Activated T-cell treated with anti-CD3 and anti-CD28 coated beads for 1 hour (primary cell): ENCODE data around the gene ATP9B.

Experiments used
- DNase-seq: peaks from one replicate; pipeline ENCODE4 v3.0.0-alpha.2; 2020; ENCODE audit warnings: low read depth

The ATP9B gene

DNA sequence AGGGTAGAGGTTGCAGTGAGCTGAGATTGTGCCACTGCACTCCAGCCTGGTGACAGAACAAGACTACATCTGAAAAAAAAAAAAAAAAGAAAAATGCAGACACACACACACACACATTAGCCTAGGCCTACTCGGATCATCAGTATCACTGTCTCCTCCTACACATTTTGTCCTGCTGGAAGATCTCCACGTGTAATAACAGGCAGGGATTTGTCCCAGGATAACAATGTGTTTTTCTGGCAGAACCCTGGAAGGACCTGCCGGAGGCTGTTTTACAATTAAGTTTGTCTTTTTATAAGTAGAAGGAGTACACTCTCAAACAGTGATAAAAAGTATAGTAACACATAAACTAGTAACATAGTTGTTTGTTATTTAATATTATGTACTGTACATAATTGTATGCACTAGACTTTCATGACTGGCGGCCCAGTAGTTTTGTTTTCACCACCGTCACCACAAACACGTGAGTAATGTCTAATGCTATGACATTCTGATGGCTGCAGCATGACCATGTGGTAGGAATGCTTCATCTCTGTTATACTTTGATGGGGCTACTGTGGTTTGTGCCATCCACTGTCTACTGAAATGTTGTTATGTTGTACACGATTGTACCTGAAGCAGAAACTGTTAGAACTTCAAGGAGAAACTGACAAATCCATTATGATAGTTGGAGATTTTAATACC lies 130.6 kb downstream of the ATP9B start:
- DNase-seq, result no peak

DNA sequence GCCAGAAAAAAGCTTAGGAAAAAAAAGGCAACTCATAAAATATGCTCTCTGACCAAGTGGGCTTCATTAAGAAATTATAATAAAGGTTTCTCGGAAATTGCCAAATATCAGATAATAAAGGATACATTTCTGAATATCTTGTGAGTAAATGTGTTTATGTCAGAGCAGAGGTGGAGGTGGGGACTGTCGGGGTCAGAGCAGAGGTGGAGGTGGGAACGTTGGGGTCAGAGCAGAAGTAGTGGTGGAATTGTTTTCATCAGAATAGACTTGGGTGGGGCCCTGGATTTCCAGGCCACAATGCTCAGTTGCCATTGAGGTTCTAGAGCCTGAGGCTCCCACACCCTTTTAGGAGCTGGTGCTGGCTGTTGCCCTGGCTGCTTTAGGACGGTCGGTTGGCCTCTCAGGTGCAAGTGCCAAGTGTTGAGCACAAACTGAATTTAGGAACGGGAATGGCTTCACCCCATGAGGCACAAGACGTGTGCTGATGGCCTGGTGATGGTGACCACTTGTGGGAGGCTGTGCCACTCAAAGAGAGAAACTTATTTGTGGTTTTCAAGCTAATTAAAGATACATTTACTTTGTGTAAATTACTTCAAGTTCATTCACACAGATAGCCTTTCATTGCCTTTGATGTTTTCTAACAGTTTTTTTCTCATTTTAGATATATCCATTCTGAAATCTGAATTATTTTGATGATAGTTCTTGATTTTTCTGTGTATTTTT lies 131.5 kb downstream of the ATP9B start:
- DNase-seq, result no peak

DNA sequence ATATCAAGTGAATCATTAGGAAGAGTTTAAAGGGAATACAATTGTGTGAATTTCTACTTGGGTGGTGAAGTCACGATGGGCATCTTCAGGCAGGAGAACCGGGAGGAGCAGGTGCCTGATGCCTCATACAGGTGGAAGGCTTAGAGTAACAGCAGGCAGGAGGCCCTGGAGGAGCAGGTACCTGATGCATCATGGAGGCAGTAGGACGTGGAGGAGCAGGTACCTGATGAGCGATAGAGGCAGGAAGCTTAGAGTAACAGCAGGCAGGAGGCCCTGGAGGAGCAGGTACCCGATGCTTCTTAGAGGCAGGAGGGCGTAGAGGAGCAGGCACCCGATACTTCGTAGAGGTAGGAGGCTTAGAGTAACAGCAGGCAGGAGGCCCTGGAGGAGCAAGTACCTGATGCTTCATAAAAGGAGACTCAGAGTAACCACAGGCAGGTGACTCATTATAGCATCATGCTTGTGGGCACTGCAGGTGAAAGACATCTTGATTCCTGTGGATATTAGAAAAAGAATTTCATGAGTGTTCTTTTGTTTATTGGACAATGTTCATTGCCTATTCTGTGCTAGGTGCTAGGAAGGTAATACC lies 133.9 kb downstream of the ATP9B start:
- DNase-seq, result no peak

DNA sequence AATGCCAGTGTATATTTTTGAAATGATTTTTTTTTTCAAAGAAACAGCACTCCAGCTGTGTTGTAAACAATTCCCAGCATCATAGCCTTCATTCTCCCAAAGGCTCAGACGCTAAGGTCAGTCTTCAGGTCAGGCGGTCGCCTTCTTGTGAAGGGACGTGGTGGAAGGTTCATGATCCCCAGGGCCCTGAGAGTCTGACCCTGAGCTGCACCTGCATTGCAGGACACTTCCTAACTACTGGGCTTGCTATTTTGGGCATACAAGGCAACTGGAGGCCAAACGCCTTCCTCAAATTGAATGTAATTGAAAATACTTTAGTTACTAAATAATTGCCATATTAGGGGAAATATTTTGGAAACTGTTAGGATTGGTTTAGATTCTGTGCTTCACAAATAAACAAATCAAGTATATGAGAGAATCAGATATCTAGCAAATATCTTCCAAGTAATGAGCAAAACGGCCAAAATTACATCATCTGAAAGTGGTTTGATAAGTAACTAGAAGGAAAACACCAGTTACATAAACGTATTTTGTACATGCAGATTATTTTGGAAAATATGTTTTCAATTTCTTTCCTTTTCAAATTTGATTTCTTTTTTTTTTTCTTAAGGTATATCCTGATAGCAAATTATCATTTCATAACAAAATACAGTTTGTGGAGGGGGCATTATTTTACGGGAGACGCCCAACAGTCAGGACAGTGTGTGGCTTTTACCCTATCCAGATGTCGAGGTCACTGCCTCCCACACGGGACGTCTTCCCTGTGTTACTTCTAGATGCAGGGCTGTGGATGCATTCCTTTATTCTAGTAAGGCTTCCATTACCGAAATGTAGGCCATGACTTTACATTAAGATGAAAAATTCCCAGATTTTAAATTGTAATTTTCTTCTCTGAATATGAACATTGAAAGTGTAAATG lies 136.0 kb downstream of the ATP9B start:
- DNase-seq, result no peak

DNA sequence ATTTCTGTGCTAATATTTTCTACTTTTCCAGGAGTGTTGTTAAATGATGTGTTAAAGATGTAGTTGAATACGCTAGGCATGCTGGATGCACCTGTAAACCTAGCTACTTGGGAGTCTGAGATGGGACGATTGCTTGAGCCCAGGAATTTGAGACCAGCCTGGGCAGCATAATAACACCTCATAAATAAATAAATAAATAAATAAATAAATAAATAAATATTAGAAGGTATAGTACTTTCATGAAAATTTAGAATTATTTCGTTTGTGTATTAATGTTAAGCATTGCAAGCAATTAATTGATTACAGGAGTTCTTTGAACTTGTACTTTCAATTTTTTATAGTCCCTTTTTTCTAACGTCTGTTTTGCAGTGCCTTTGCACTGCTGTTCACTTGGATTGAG lies 137.2 kb downstream of the ATP9B start:
- no peak for DNase-seq

DNA sequence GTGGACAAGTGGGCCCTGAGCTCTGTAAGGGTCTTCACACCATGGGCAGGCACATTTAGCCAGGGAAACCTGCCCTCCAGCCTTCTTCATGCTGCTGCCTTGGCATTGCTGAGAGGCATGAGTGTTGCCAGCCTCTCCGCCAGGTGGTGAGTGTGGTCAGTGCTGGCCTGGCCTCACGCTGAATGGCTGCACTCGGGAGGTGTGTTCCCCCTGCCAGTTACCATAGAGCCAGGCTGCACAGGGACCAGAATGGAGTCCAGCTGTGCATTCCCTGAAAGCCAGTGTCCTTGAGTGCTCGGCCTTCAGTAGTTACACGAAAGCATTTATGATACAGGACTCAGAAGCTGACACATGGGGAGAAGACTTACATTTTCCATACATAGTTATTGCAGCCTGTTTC lies 139.7 kb downstream of the ATP9B start:
- no peak for DNase-seq

DNA sequence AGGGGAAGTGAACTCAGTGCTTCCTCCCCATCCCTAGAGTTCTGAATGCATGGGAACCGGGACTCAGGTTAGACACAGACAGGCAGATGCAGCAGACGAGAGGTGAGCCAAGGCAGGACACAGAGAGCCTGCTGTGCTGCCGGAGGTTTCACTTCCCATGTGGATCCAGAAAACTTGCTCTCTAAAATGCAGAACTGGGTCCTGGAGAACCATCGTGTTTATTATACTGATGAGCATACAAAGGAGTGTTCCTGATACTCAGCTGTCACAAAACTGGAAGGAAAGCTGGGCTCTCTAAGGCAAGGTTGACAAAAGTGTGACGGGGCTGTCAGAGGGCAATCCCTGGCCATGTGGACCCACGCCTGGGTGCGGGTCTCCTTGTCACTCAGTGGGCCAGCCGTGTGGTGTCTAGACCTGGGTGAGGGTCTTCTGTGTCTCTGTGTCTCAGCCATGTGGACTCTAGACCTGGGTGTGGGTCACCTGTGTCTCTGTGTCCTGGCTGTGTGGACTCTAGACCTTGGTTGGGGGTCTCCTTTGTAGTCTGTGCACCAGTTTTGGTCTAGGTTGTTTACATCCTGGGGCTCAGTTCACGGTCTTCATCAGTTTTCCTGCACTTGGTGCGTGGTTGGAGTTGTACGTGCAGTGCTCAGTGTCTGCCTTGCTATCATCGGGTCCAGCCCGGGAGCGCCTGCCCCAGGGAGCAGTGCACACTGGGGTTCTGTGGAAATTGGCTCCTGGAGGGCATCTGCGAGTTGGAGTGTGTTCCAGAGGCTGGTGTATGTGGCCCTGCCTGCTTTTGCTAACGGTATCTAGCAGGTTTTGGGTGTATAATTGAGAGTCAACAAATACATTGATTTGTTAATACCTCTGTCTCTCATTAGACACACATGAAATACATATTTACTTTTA lies 141.1 kb downstream of the ATP9B start:
- DNase-seq, result no peak

DNA sequence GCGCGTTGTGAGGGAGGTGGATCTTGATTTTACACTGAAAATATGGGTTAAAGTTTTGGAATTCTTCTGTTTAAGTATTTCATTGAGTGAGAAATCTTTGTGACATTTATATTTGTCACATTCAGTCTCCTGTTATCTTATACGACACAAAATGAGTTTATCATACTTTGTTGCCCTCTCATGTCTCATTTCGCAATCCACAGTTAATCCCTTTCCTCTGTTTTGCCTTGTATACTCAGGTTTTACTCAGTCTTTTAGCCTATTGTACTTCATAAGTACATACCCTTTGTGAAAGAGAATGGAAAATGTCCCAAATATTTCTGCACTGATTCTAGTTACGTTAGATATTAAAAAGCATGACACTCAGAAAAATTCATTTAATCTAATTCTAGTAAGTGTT lies 142.7 kb downstream of the ATP9B start:
- DNase-seq, result no peak

DNA sequence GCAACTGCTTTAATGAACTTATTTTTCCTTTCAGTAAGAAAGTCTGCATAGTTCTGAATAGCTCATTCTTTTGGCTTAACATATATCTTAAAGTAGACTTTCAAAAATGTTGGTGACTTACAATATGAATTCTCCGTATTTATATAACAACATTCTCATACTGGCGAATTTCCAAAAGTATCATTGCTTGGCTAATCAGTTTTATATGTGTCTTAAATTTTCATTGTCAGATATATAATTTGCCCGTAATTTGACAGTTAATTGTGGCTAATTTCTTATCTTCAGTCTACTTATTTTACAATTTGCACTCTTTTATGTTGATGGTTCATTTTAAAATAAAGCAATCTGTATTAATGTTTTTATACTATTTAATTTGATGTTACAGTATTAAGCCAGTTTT lies 144.9 kb downstream of the ATP9B start:
- no peak for DNase-seq

DNA sequence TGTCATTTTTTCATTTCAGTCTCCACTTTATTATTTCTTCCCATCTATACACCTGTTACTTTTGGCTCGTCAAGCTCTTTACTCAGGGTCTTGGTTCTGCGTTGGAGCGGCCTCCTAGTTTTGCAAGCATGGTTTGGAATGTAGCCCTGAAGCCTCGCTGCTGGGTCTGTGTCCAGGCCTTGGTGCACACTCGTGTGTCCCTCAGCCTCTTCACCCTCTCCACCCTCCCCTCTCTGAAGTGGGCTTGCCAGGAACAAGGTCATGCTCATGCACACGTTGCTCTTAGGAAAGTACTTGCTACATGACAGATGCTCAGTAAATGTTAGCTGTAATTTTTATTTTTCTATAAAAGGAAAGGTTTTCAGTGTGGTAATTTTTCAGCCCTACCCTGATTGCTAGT lies 147.0 kb downstream of the ATP9B start:
- no peak for DNase-seq

DNA sequence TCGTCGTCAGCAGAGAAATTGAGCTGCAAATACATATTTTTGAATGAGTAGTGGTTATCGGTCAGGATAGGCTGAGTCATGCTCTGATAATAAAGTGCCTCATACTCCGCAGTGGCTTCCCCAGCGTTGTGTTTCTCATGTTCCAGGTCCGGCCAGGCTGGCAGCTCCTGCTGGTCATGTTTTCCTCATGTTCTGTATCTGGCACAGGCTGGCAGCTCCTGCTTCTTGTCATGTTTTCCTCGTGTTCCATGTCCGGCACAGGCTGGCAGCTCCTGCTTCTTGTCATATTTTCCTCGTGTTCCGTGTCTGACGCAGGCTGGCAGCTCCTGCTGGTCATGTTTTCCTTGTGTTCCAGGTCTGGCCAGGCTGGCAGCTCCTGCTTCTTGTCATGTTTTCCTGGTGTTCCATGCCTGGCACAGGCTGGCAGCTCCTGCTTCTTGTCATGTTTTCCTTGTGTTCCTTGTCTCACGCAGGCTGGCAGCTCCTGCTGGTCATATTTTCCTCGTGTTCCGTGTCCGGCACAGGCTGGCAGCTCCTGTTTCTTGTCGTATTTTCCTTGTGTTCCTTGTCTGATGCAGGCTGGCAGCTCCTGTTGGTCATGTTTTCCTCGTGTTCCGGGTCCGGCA lies 148.9 kb downstream of the ATP9B start:
- no peak for DNase-seq

DNA sequence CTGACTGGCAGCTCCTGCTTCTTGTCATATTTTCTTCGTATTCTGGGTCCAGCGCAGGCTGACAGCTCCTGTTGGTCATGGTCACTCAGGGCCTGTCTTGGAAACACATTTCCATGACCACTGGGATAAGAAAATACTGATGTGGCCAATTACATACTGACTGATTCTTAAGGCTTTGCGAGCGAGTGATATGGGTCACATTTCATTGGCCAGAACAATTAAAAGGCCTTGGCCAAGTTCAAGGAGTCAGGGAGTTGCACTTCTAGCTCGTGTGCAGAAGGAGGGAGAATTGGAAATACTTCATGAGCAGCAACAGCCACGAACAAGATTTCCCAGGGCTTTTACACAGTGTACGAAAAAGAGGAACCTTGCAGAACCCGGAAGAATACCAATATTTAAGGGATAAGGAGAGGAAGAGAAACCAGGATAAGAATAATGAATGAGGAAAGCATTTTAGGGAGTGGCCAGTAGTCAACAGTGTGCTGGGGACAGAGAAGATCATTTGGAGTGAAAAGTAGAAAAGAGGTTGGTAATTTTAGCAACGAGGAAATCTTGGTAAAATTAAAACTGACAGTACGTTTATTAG lies 149.5 kb downstream of the ATP9B start:
- no peak for DNase-seq

DNA sequence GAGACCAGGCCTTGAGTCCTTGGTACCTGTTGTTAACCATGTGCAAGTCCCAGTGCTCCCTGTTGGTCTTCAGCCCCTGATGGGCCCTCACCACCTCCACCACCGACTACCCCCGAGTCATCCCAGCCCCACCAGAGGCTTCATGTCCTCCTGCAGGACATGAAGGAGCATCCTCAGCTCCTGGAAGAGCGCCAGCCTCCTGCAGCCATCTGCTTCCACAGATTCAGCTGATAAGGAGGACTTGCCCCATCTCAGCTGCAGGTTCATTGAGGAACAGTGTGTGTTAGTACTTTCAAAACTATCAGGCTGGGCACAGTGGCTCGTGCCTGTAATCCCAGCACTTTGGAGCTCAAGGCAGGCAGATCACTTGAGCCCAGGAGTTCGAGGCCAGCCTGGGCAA lies 151.9 kb downstream of the ATP9B start:
- DNase-seq, result no peak

DNA sequence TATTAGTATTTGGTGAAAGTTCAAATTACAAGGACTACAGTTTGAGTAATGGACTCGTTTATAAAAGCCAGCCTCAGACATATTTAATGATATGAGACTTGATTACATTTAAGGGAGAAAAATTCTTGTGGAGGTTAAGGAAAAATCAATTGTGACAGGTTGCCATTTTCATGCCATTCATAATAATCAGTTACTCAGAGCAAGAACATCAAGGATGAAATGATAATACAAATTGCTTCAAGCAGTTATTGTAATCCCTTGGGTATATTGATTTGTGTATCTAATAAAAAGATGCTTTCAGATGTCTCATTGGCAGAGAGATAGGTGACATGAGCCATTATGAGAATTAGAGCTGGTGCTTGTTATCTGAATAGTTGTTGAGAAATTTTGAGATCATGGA lies 153.6 kb downstream of the ATP9B start:
- no peak for DNase-seq

DNA sequence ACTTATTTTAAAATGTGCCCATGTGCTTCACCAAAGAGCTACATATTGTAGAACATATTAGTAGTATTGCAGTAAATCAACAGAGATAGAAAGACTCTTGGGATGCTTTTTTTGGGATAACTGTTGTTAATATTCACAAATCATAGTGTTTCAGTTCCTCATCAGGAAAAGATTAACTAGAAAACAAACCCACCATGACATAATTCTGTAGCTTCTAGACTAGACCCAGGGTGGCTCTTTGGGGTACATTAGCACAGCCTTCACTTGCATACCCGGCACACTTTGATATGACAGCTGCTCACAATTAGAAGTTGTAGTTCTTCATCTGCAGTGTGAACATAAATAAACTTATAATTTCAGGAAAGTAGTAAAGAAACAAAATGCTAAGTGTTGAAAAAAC lies 154.2 kb downstream of the ATP9B start:
- no peak for DNase-seq

DNA sequence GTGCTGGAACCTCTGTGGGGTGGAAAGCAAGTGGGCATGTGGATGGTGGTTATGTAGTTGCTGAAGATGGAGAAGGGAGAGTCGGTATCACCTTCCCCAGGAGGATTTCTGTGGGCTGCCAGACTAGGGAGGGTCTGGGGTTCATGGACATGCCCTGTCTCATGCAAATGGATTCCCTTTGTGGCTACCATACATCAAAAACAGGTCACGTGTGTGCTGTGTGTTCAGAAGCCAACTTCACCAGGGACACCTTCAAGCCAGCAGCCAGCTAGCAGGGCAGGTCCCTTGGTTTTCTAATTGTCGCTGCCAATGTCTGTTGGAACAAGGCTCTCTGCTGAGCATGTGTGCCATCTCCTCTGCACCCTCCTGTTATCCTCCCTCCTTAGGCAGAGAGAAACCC lies 155.2 kb downstream of the ATP9B start:
- DNase-seq, result no peak

DNA sequence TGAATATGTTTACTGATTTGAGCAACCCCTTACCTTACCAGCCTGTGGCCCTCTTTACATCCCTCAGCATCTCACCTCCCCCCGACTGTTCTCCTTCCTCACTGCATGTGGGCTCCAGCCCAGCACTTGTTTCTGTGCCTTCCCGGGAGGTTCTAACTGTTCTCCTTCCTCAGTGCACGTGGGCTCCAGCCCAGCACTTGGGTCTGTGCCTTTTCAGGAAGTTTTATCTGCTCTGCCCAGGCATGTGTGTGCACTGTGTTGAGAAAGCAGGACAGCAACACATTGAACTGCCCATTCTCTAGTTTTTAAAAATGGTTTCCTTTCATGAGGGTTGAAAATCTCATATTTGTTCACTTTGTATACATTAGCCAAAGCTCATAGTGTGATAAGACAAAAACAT lies 158.4 kb downstream of the ATP9B start:
- DNase-seq, result no peak

DNA sequence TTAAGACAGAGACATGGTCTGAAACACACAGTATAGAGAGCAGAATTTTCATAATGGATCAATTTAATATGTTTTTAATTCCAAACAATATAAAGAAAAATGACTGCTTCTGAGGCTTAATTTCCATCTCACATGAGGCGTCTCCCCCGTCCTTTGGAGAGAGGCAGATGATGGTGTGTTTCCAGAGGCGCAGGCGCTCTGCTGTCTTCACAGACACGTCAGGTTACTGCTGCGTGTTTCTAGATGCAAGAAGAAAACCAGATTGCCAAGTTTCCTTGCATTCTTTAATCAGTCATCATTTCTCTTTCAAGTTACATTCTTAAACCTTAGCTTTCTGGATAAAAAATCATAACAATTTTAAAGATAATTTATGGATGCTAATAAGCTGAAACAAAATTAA lies 160.2 kb downstream of the ATP9B start:
- no peak for DNase-seq

DNA sequence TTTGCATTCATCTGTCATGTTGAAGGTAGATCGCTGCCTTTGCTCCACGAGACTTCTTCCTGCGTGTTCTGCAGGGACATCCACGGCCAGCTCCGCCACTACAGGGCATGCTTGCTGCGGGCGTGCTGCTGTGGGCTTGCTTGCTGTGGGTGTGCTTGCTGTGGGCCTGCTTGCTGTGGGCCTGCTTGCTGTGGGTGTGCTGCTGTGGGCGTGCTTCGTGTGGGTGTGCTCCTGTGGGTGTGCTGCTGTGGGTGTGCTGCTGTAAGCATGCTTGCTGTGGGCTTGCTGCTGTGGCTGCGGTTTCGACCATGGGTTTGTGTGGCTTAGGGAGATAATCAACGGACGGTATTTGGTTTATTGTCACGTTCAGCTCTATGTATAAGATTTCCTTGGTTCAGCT lies 165.2 kb downstream of the ATP9B start:
- no peak for DNase-seq

DNA sequence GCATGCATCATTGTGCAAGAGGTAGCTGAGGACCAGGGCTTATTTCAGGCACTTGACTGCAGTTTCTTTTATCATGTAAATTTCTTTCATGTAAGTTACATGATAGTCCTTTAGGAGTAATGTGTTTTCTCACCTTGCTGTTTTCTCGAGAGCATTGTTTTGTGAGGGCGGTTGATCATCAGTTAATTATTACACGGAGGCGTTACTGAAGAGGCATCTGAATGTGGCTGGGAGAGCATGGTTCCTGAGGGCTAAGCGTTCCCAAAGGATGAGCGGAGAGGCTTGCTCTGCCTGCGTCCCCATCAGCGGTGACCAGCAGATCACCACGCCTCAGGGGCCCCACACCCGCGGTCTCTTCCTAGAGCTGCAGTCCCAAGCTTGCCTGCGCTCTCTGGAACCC lies 170.4 kb downstream of the ATP9B start:
- DNase-seq, result no peak

DNA sequence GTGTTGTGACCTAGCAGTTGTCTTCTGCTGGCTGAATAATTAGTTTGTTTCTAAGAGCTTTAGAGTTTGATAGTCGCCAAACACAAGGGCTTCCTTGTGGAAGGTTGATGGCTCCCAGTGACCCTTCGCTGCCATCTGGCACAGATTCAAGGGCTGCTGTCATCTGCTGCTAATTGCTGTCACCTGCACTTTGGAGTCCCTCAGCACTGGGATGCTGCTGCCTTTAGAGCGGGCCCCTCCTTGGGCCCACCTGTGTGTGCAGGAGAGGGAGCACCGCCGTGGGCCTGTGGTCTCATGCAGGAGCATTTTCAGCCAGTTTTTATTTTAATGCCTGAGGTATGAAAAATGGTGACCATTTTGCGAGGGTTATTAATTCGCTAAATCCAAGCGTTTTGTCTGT lies 172.6 kb downstream of the ATP9B start:
- no peak for DNase-seq
